ENCODE results near the gene KNG1.
"Not testable (repeated sequence)": the region's sequence is repeated elsewhere in the genome, so short reads cannot be mapped to it uniquely, and the experiment has no call there.

Gene KNG1

GRCh38 chr3:186710694-186711093 lies 6.5 kb upstream of the KNG1 start:
- DNase-seq (ENCODE audit: low spot score) = not testable (repeated sequence)

GRCh38 chr3:186713499-186713898 lies 3.7 kb upstream of the KNG1 start:
- DNase-seq (ENCODE audit: low spot score) = no peak

GRCh38 chr3:186719945-186720739 lies 3.0 kb downstream of the KNG1 start:
- no peak for DNase-seq (ENCODE audit: low spot score)

GRCh38 chr3:186722457-186722856 lies 5.3 kb downstream of the KNG1 start:
- DNase-seq (ENCODE audit: low spot score) = peak; percentile 32

- no peak for DNase-seq (ENCODE audit: low spot score)
Measured at GRCh38 chr3:186724911-186725310, 7.8 kb downstream of the KNG1 start.

- DNase-seq (ENCODE audit: low spot score) = no peak
Measured at GRCh38 chr3:186732169-186732766, 15.1 kb downstream of the KNG1 start.

- DNase-seq (ENCODE audit: low spot score) = peak; percentile 69
Measured at GRCh38 chr3:186742618-186743380, 25.6 kb downstream of the KNG1 start.

- no peak for DNase-seq (ENCODE audit: low spot score)
Measured at GRCh38 chr3:186743666-186744065, 26.5 kb downstream of the KNG1 start.

- DNase-seq (ENCODE audit: low spot score) = peak; percentile 93
Measured at GRCh38 chr3:186746008-186746407, 28.8 kb downstream of the KNG1 start.

GRCh38 chr3:186750316-186750715 lies 33.2 kb downstream of the KNG1 start:
- no peak for DNase-seq (ENCODE audit: low spot score)

- no peak for DNase-seq (ENCODE audit: low spot score)
Measured at GRCh38 chr3:186751480-186751879, 34.3 kb downstream of the KNG1 start.

GRCh38 chr3:186754006-186754405 lies 36.8 kb downstream of the KNG1 start:
- DNase-seq (ENCODE audit: low spot score) = no peak

- no peak for DNase-seq (ENCODE audit: low spot score)
Measured at GRCh38 chr3:186754871-186755270, 37.7 kb downstream of the KNG1 start.

- DNase-seq (ENCODE audit: low spot score) = no peak
Measured at GRCh38 chr3:186757214-186757613, 40.1 kb downstream of the KNG1 start.

GRCh38 chr3:186757686-186758220 lies 40.6 kb downstream of the KNG1 start:
- no peak for DNase-seq (ENCODE audit: low spot score)

- DNase-seq (ENCODE audit: low spot score) = no peak
Measured at GRCh38 chr3:186759231-186759930, 42.2 kb downstream of the KNG1 start.

- peak; percentile 57 for DNase-seq (ENCODE audit: low spot score)
Measured at GRCh38 chr3:186760141-186760833, 43.1 kb downstream of the KNG1 start.

GRCh38 chr3:186760897-186761447 lies 43.8 kb downstream of the KNG1 start:
- no peak for DNase-seq (ENCODE audit: low spot score)

- no peak for DNase-seq (ENCODE audit: low spot score)
Measured at GRCh38 chr3:186772281-186772694, 55.1 kb downstream of the KNG1 start.

- no peak for DNase-seq (ENCODE audit: low spot score)
Measured at GRCh38 chr3:186772701-186773417, 55.7 kb downstream of the KNG1 start.

Measured in LoVo (cell line).